Endothelial cell of umbilical vein (primary cell): ENCODE measurements around the gene USF3. TPM values are rescaled to one million over a fixed set of nuclear protein-coding genes. Genes with fewer than 3 reads are reported as not detected.

Source experiments
- BruUV-seq: library from RNA; stranded (reverse); fragments of 400-500 nt; replicated peaks from 2 replicates; lab custom pipeline; 2021; lab: Mats Ljungman, UMichigan
- CTCF ChIA-PET: fragments of 300-600, 350-600 bp; sonication (Branson Sonifier 250); formaldehyde crosslinking; loops from one replicate; lab custom pipeline; 2021; ENCODE audit warnings: antibody characterized with exemption, inconsistent platforms; lab: Charles Lee
- POLR2A ChIA-PET: fragments of 300-600, 350-600 bp; sonication (Branson Sonifier 250); formaldehyde crosslinking; loops from one replicate; lab custom pipeline; 2021; ENCODE audit warnings: antibody characterized with exemption, inconsistent platforms; lab: Charles Lee
- DNase-seq: peaks from one replicate; pipeline ENCODE4 v3.0.0-alpha.2; 2011; ENCODE audit warnings: low read depth, low spot score
- FAIRE-seq: peaks from 2 replicates; lab custom pipeline; 2011; peaks lifted over from hg19 to GRCh38; lab: Jason Lieb, UNC
- H2AFZ ChIP-seq: 2 replicates; pipeline ENCODE4 v1.6.0; 2012; ENCODE audit warnings: low read depth, low read length, control low read depth, inconsistent platforms
- H3K27ac ChIP-seq: 2 replicates; pipeline ENCODE4 v1.5.1; 2011; ENCODE audit warnings: low read depth, mild to moderate bottlenecking, control low read depth, low read length, moderate library complexity; ENCODE audit not compliant: insufficient read depth
- H3K27me3 ChIP-seq, 2 experiments: 2 replicates each; pipeline versions ENCODE4 v1.6.0 to v1.6.1; 2011; ENCODE audit warnings: low read length in 2 of 2, mixed read lengths in 1 of 2; ENCODE audit not compliant: control insufficient read depth in 2 of 2, insufficient read depth in 2 of 2
- H3K36me3 ChIP-seq, 2 experiments: 2 replicates in 1 of 2; 3 replicates in 1 of 2; pipeline ENCODE4 v1.5.1; 2011; ENCODE audit warnings: low read length in 2 of 2, mild to moderate bottlenecking in 1 of 2, moderate library complexity in 1 of 2; ENCODE audit not compliant: control insufficient read depth in 2 of 2, insufficient read depth in 2 of 2; ENCODE audit errors: extremely low read depth in 1 of 2
- H3K4me1 ChIP-seq: 3 replicates; pipeline ENCODE4 v1.5.1; 2011; ENCODE audit warnings: mild to moderate bottlenecking, low read length; ENCODE audit not compliant: control insufficient read depth, insufficient read depth; ENCODE audit errors: extremely low read depth
- H3K4me2 ChIP-seq: 2 replicates; pipeline ENCODE4 v1.6.1; 2011; ENCODE audit warnings: low read length, control low read depth, mixed read lengths; ENCODE audit not compliant: insufficient read depth
- H3K4me3 ChIP-seq, 3 experiments: fragments of 200-600 bp in 1 of 3; sonication (generic), shearing (Covaris generic) in 1 of 3; replicated peaks in 1 of 3; 2 replicates each; pipeline ENCODE4 v1.5.1; 2011 to 2016; ENCODE audit warnings: control low read depth in 3 of 3, low read length in 3 of 3, mild to moderate bottlenecking in 2 of 3, inconsistent platforms in 1 of 3, low read depth in 1 of 3, moderate library complexity in 1 of 3; ENCODE audit not compliant: insufficient read depth in 1 of 3
- H3K79me2 ChIP-seq: 2 replicates; pipeline ENCODE4 v1.6.0; 2012; ENCODE audit warnings: low read length, inconsistent platforms; ENCODE audit not compliant: control insufficient read depth, insufficient read depth
- H3K9ac ChIP-seq: replicated peaks from 2 replicates; pipeline ENCODE3; 2011; ENCODE audit warnings: low read length, control low read depth; ENCODE audit not compliant: insufficient read depth; ENCODE audit errors: extremely low read depth
- H3K9me1 ChIP-seq: replicated peaks from 3 replicates; pipeline ENCODE4 v1.6.0; 2011; ENCODE audit warnings: mild to moderate bottlenecking, low read length; ENCODE audit not compliant: control insufficient read depth, insufficient read depth; ENCODE audit errors: extremely low read depth
- H3K9me3 ChIP-seq: replicated peaks from 2 replicates; pipeline ENCODE4 v1.5.1; 2012; ENCODE audit warnings: low read length, inconsistent platforms; ENCODE audit not compliant: control insufficient read depth, insufficient read depth
- H4K20me1 ChIP-seq: replicated peaks from 2 replicates; pipeline ENCODE3; 2011; ENCODE audit warnings: mild to moderate bottlenecking, low read length; ENCODE audit not compliant: control insufficient read depth, insufficient read depth; ENCODE audit errors: extremely low read depth
- EZH2 ChIP-seq: IDR thresholded peaks from 2 replicates; pipeline ENCODE4 v1.6.1; 2012; ENCODE audit warnings: borderline replicate concordance, low read depth, mild to moderate bottlenecking, moderate library complexity, low read length, inconsistent platforms; ENCODE audit not compliant: severe bottlenecking
- FOS ChIP-seq: IDR thresholded peaks from 2 replicates; pipeline ENCODE4 v1.6.1; 2011; ENCODE audit warnings: mild to moderate bottlenecking, low read length, moderate library complexity, borderline replicate concordance; ENCODE audit not compliant: insufficient read depth
- GATA2 ChIP-seq: IDR thresholded peaks from 2 replicates; pipeline ENCODE4 v1.7.0; 2011; ENCODE audit warnings: low read depth, mild to moderate bottlenecking, moderate library complexity, mixed read lengths, low read length; ENCODE audit not compliant: insufficient read length, insufficient read depth
- JUN ChIP-seq: IDR thresholded peaks from 2 replicates; pipeline ENCODE4 v1.6.1; 2011; ENCODE audit warnings: borderline replicate concordance, low read depth; ENCODE audit not compliant: insufficient read length, insufficient read depth
- MYC ChIP-seq: IDR thresholded peaks from one replicate; pipeline ENCODE4 v1.6.1; 2011; ENCODE audit warnings: mild to moderate bottlenecking, low read depth, low read length
- POLR2A ChIP-seq: IDR thresholded peaks from 2 replicates; pipeline ENCODE4 v1.6.1; 2012; ENCODE audit warnings: low read depth, mild to moderate bottlenecking, control low read depth, low read length
- POLR2AphosphoS5 ChIP-seq: IDR thresholded peaks from 2 replicates; pipeline ENCODE4 v1.6.1; 2012; ENCODE audit warnings: low read depth, mild to moderate bottlenecking, control low read depth, low read length, moderate library complexity; ENCODE audit not compliant: insufficient read depth
- dilution Hi-C: fragments of 300-500 bp; cut with MboI; formaldehyde crosslinking; loops from one replicate; pipeline ENCODE4 v1.15.0; 2019; ENCODE audit warnings: low sequenced_read_pairs; ENCODE audit not compliant: extremely low pct_ligation_motif_present
- intact Hi-C: fragments of 100-400 bp; cut with micrococcal nuclease; formaldehyde crosslinking; loops from one replicate; pipeline ENCODE4 v1.10.0; 2022
- polyA plus RNA-seq, 4 experiments: library from polyadenylated mRNA; depleted of rRNA in 3 of 4; stranded (reverse) in 3 of 4; unstranded in 1 of 4; fragments of >200 nt; gene quantifications; 2 replicates each; pipeline versions ENCODE4 v1.2.1 to v1.2.3, GENCODE V29; 2011 to 2012; ENCODE audit warnings: missing spikeins in 1 of 4
- total RNA-seq: library from RNA; stranded (reverse); gene quantifications from 2 replicates; pipeline ENCODE4 v1.2.3, GENCODE V29; 2021
- TF ChIP-seq, protein P1 (sequence below), 2 donors: IDR thresholded peaks; 1 replicate in 1 of 2; 2 replicates in 1 of 2; pipeline ENCODE4 v1.5.1; 2011; ENCODE audit warnings: low read length in 2 of 2, mild to moderate bottlenecking in 2 of 2, moderate library complexity in 2 of 2, control low read depth in 1 of 2, inconsistent platforms in 1 of 2, low read depth in 1 of 2; ENCODE audit not compliant: insufficient read depth in 1 of 2; ENCODE audit errors: extremely low read depth in 1 of 2
- TF ChIP-seq, protein P2 (sequence below): IDR thresholded peaks from 2 replicates; pipeline ENCODE4 v1.6.1; 2011; ENCODE audit not compliant: insufficient read depth, insufficient read length

The USF3 gene
- total and polyA plus RNA-seq, 2 donors (not counting 3 experiments of a cell fraction or from before 2014, with no cell fraction given) = 7.0 to 10.5 TPM

DNA sequence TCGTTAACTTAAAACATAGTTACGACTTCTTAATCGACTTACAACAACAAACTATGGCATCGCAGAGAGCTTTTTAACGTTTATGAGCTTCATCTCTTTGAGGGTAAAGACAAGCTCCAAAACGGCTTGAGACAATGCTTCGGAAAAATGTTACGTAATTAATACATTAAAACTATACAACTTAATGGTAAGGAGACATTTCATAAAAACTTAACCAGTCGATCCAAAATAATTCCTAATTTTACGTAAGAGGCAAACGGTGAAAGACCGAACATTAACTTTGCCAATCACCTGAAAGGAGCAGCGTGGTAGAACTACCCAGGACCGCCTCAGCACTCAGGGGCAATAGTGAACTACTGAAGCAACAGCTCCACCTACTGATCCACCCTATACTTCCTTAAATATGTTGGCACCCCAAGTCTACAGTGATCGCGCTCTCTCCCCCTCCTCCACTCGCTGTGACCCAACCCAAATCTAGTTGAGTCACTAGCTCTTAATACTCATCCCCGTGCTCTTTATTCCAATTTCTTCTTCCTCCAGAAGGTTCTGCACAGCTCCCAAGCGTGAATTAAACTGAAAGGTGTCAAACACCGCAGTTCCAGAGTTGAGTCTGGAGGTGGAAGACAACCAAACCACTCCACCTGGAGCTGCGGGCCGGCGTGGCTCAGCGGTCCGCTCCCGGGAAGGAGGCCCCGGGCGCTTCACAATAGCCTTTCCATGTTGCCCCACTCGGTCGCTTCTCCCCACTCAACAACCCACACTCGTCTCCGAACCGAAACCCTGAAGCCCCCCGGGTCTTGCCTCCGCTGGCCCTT, 48.7 kb upstream of the USF3 start:
- TF ChIP-seq EZH2 (no peak), FOS (no peak), MYC (no peak), POLR2AphosphoS5 (peak; percentile 28), JUN (no peak), POLR2A (peak; percentile 14), GATA2 (no peak)
- TF ChIP-seq, protein P1, sequence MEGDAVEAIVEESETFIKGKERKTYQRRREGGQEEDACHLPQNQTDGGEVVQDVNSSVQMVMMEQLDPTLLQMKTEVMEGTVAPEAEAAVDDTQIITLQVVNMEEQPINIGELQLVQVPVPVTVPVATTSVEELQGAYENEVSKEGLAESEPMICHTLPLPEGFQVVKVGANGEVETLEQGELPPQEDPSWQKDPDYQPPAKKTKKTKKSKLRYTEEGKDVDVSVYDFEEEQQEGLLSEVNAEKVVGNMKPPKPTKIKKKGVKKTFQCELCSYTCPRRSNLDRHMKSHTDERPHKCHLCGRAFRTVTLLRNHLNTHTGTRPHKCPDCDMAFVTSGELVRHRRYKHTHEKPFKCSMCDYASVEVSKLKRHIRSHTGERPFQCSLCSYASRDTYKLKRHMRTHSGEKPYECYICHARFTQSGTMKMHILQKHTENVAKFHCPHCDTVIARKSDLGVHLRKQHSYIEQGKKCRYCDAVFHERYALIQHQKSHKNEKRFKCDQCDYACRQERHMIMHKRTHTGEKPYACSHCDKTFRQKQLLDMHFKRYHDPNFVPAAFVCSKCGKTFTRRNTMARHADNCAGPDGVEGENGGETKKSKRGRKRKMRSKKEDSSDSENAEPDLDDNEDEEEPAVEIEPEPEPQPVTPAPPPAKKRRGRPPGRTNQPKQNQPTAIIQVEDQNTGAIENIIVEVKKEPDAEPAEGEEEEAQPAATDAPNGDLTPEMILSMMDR (IDR thresholded peaks at IDR 0.05; ENCODE audit: extremely low read depth in 1 of 2, insufficient read depth in 1 of 2, low read depth in 1 of 2, low read length in 2 of 2) = peak; percentile 53 to 62
- TF ChIP-seq, protein P2, sequence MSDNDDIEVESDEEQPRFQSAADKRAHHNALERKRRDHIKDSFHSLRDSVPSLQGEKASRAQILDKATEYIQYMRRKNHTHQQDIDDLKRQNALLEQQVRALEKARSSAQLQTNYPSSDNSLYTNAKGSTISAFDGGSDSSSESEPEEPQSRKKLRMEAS = peak; percentile 11
- Histone ChIP-seq H3K9me1 (no peaks in the 10 kb centered on the region), H3K4me3 (peak overlapping the region; percentile 93 to 95 (median 95)), H3K9me3 (no peaks in the 10 kb centered on the region), H3K79me2 (peaks cover 89% of the 10 kb centered on the region), H3K9ac (peak overlapping the region; percentile 96), H2AFZ (peak overlapping the region; percentile 74), H3K4me1 (peaks cover 38% of the 10 kb centered on the region), H3K27me3 (no peaks in the 10 kb centered on the region), H4K20me1 (no peaks in the 10 kb centered on the region), H3K36me3 (no peaks in the 10 kb centered on the region), H3K27ac (peak overlapping the region; percentile 99), H3K4me2 (peak overlapping the region; percentile 95)
- dilution Hi-C loops (no loop called here), intact Hi-C loops (loop anchor here (1.0 to 5.0 kb wide), 5 partner anchors 9 to 1402 kb away; partner anchors contain the start of genes USF3 and ZBTB20)
- peak; percentile 74 for FAIRE-seq
- no TSS peak for BruUV-seq
- ChIA-PET CTCF (interaction anchor here (0.6 to 3.6 kb wide), 39 partner anchors 10 to 1495 kb away, joined by 3 to 61 read pairs (median 4); partner anchors contain the start of genes CCDC191, GRAMD1C, QTRT2 and USF3), POLR2A (interaction anchor here (0.6 to 1.7 kb wide), 2 partner anchors 38 to 49 kb away, joined by 6 to 9 read pairs; partner anchors contain the start of gene USF3)
- DNase-seq = peak; percentile 93
